Hepatocyte (in vitro differentiated cells): Measurements from ENCODE around the gene ZFPL1.

Experiments
- EZH2 ChIP-seq: fragments of 200-600 bp; sonication (generic); IDR thresholded peaks from 2 replicates; pipeline ENCODE4 v1.6.1; 2016; ENCODE audit warnings: antibody characterized with exemption, mild to moderate bottlenecking, borderline replicate concordance
- EZH2phosphoT487 ChIP-seq: fragments of 200-600 bp; sonication (generic); IDR thresholded peaks from one replicate; pipeline ENCODE4 v1.6.1; 2018; ENCODE audit warnings: antibody characterized with exemption, mild to moderate bottlenecking, low read depth, moderate library complexity; ENCODE audit not compliant: unreplicated experiment, severe bottlenecking
- TF ChIP-seq, protein P1 (sequence below): fragments of 200-600 bp; sonication (generic); IDR thresholded peaks from 2 replicates; pipeline ENCODE4 v1.5.1; 2016; ENCODE audit warnings: antibody characterized with exemption, mild to moderate bottlenecking; ENCODE audit not compliant: poor library complexity

DNA sequence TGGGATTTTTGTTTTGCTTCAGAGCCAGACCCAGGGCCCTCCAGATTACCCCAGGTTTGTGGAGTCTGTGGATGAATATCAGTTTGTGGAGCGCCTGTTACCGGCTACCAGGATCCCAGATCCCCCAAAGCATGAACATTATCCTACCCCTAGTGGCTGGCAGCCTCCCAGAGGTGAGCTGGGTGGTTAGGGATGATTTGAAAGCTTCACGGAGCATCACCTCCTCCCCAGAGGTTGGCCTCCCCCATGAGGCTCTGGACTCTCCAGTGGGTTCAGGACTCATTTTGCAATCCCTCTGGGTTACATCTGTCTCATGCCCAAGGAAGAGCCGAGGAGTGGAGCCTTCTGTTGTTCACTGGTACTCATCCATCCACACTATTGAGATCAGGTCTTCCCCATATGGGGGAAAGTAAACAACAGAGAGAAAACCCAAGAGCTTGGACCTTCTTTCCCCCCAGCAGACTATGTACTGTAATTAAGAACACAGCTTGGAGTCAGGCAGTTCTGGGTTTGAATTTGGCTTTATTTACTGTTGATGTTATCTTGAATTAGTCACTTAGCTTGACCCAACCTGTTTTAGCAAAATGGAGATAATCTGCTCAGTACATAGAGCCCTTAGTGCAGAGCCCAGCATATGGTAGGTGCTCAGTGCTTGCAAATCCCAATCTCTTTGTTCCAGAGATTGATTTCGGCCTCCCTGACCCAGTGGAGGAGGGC, 40.6 kb downstream of the ZFPL1 start:
- TF ChIP-seq, protein P1, sequence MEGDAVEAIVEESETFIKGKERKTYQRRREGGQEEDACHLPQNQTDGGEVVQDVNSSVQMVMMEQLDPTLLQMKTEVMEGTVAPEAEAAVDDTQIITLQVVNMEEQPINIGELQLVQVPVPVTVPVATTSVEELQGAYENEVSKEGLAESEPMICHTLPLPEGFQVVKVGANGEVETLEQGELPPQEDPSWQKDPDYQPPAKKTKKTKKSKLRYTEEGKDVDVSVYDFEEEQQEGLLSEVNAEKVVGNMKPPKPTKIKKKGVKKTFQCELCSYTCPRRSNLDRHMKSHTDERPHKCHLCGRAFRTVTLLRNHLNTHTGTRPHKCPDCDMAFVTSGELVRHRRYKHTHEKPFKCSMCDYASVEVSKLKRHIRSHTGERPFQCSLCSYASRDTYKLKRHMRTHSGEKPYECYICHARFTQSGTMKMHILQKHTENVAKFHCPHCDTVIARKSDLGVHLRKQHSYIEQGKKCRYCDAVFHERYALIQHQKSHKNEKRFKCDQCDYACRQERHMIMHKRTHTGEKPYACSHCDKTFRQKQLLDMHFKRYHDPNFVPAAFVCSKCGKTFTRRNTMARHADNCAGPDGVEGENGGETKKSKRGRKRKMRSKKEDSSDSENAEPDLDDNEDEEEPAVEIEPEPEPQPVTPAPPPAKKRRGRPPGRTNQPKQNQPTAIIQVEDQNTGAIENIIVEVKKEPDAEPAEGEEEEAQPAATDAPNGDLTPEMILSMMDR: no peak
- no peak for TF ChIP-seq EZH2
- TF ChIP-seq EZH2phosphoT487: no peak
